Erythroblast (primary cell): ENCODE measurements around the gene ZNF415.
A peak's percentile ranks its signal among the peaks of the same experiment; 100 is the strongest.

Source experiments
- DNase-seq, 2 experiments: peaks; one replicate each; lab custom pipeline; 2025; lab: John Stamatoyannopoulos, UW
- GATA1 ChIP-seq: IDR thresholded peaks from 2 replicates; pipeline ENCODE4 v1.6.1; 2011; ENCODE audit warnings: low read depth, mild to moderate bottlenecking, control low read depth, low read length, moderate library complexity
- POLR2A ChIP-seq: IDR thresholded peaks from 2 replicates; pipeline ENCODE4 v1.6.1; 2011; ENCODE audit warnings: mild to moderate bottlenecking, low read length

Gene ZNF415

DNA sequence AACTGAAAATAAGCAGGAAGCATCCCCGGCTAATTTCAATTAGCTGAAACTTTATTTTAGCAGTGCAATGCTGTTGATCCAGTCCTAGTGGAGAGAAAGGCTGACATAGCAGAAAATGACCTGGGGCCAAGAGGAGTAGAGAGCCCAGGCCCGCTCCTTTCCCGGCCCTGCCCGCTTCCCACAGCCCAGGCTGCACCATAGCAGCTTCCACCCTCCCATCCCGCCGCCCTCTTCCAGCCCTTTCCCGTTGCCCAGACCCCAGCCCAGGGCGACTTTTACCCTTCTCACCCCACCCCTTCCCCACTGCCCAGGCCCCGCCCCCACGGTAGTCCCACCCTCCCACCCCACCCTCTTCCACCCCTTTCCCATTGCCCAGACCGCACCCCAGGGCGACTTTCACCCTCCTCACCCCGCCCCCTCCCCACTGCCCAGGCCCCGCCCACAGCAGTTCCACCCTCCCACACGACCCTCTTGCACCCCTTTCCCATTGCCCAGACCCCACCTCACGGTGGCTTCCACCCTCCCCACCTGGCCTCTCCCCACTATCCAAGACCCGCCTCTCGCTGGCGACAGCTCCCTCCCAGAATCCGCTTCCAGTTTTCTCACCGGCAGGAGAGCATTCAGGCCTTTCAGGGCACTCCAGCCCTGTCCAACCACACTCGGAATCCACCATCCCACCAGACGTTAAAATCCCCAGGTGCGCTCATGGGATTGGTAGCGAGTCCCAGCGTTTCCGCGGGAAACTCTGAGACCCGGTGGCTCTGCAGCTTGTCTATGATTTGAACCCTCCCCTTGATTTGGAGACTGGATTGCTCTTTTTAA is 37.7 kb downstream of the ZNF415 start:
- DNase-seq = no peak

DNA sequence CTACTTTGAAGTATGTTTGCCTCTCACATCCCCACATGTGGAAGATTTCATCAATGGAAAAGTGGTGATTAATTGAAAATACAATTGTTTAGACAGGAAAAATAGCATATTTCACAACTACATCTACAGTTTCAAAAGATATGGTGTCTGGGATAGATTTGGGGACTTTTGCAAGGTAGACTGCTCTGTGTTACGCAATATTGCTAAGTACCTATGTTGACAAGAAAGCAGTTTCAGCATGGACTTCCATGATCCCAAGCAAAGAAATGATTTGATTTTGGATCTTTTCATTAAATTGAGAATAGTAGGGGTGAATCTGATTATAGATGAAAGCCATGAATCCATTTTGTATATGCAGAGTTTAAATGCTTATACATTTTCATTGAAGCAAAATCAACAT is 40.0 kb downstream of the ZNF415 start:
- DNase-seq = no peak
- TF ChIP-seq POLR2A = no peak
- TF ChIP-seq GATA1 = no peak

More for the DNA sequence above, 37.7 kb downstream of the ZNF415 start:
- TF ChIP-seq GATA1 (no peak), POLR2A (no peak)

- TF ChIP-seq POLR2A = no peak
- TF ChIP-seq GATA1 = no peak
Measured at GRCh38 chr19:53091413-53092254, 41.1 kb downstream of the ZNF415 start.

GRCh38 chr19:53088091-53088490 is 44.6 kb downstream of the ZNF415 start:
- no peak for TF ChIP-seq POLR2A
- TF ChIP-seq GATA1 = no peak
- DNase-seq = no peak

More at GRCh38 chr19:53091413-53092254, 41.1 kb downstream of the ZNF415 start:
- no peak for DNase-seq

DNA sequence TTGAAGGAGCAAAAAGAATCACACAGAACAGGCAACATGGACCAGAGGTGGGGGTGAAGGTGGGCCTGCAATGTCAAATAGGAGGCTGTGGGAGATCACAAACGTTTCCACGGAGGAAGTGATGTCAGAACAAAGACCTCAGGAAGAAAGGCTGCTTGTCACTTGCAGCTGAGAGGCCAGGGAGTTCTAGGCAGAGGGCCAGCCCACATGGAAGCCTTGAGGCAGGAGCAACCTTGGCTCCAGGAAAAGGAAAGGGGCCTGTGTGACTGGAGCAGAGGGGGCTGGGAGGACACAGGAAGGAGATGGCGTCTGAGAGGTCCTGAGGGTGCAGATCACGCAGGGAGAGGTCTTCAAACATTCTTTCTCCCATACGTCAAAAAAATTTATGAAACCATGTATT is 45.8 kb downstream of the ZNF415 start:
- no peak for DNase-seq

GRCh38 chr19:53085496-53085895 is 47.2 kb downstream of the ZNF415 start:
- DNase-seq = no peak
- no peak for TF ChIP-seq POLR2A
- TF ChIP-seq GATA1 = no peak

More for the DNA sequence above, 45.8 kb downstream of the ZNF415 start:
- TF ChIP-seq POLR2A = no peak
- no peak for TF ChIP-seq GATA1

GRCh38 chr19:53082929-53083328 is 49.8 kb downstream of the ZNF415 start:
- no peak for DNase-seq
- TF ChIP-seq POLR2A = no peak
- TF ChIP-seq GATA1 = no peak

- no peak for TF ChIP-seq POLR2A
- TF ChIP-seq GATA1 = no peak
- no peak for DNase-seq
Measured at GRCh38 chr19:53079313-53079924, 53.3 kb downstream of the ZNF415 start.

GRCh38 chr19:53078668-53079067 is 54.0 kb downstream of the ZNF415 start:
- TF ChIP-seq GATA1 (no peak), POLR2A (no peak)
- no peak for DNase-seq

- peak; percentile 43 to 54 for DNase-seq
- TF ChIP-seq POLR2A (no peak), GATA1 (no peak)
Measured at GRCh38 chr19:53076984-53077383, 55.7 kb downstream of the ZNF415 start.

DNA sequence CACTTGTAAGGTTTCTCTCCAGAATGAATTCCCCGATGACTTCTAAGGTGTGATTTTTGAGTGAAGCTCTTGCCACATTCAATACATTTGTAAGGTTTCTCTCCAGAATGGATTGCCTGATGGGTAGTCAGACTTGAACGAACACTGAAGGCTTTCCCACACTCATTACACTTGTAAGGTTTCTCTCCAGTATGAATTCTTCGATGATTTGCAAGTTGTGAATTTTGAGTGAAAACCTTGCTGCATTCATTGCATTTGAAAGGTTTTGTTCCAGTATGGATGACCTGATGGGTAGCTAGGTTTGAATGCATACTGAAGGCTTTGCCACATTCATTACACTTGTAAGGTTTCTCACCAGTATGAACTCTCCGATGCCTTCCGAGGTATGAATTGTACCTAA is 63.9 kb downstream of the ZNF415 start:
- no peak for TF ChIP-seq POLR2A
- no peak for DNase-seq

- TF ChIP-seq POLR2A = no peak
- TF ChIP-seq GATA1 = no peak
- no peak for DNase-seq
Measured at GRCh38 chr19:53068199-53068598, 64.5 kb downstream of the ZNF415 start.

- TF ChIP-seq POLR2A (no peak), GATA1 (no peak)
- DNase-seq = no peak
Measured at GRCh38 chr19:53057904-53058580, 74.7 kb downstream of the ZNF415 start.
